DOHH2 (cell line): ENCODE measurements around the gene CETP.

Source experiments
- H3F3A ChIP-seq: fragments of 200-600 bp; sonication (generic), shearing (Covaris generic); 2 replicates; pipeline ENCODE4 v1.6.0; 2016; ENCODE audit warnings: antibody characterized with exemption, mild to moderate bottlenecking; ENCODE audit not compliant: control insufficient read depth, insufficient read depth
- H3K27ac ChIP-seq: fragments of 200-600 bp; sonication (generic); 2 replicates; pipeline ENCODE4 v1.5.1; 2014; ENCODE audit warnings: low read depth, mild to moderate bottlenecking, low read length, moderate library complexity
- H3K27me3 ChIP-seq: fragments of 200-600 bp; sonication (generic); 2 replicates; pipeline ENCODE4 v1.6.1; 2014; ENCODE audit warnings: mild to moderate bottlenecking, low read length, mixed read lengths; ENCODE audit not compliant: control insufficient read depth
- H3K36me3 ChIP-seq: fragments of 200-600 bp; sonication (generic); 2 replicates; pipeline ENCODE4 v1.6.1; 2014; ENCODE audit warnings: mild to moderate bottlenecking, low read length, moderate library complexity, mixed read lengths; ENCODE audit not compliant: control insufficient read depth
- H3K4me1 ChIP-seq: fragments of 200-600 bp; sonication (generic); 2 replicates; pipeline ENCODE4 v1.6.1; 2014; ENCODE audit warnings: mild to moderate bottlenecking, low read length, mixed read lengths; ENCODE audit not compliant: control insufficient read depth
- H3K4me2 ChIP-seq: fragments of 200-600 bp; sonication (generic); 2 replicates; pipeline ENCODE4 v1.6.0; 2014; ENCODE audit warnings: mild to moderate bottlenecking, low read length, moderate library complexity
- H3K4me3 ChIP-seq: fragments of 200-600 bp; sonication (generic); 2 replicates; pipeline ENCODE4 v1.5.1; 2014; ENCODE audit warnings: mild to moderate bottlenecking, low read length, mixed read lengths
- H3K79me2 ChIP-seq: fragments of 200-600 bp; sonication (generic); 2 replicates; pipeline ENCODE4 v1.6.1; 2014; ENCODE audit warnings: mild to moderate bottlenecking, low read length, mixed read lengths; ENCODE audit not compliant: control insufficient read depth
- H3K9me2 ChIP-seq: fragments of 200-600 bp; sonication (generic); replicated peaks from 2 replicates; pipeline ENCODE4 v1.6.1; 2014; ENCODE audit warnings: mild to moderate bottlenecking, low read length, mixed read lengths; ENCODE audit not compliant: control insufficient read depth
- H3K9me3 ChIP-seq: fragments of 200-600 bp; sonication (generic); 2 replicates; pipeline ENCODE4 v1.6.1; 2014; ENCODE audit warnings: antibody characterized with exemption, low read length, mixed read lengths; ENCODE audit not compliant: control insufficient read depth, insufficient read depth
- H4K20me1 ChIP-seq: fragments of 200-600 bp; sonication (generic); 2 replicates; pipeline ENCODE4 v1.6.0; 2014; ENCODE audit warnings: low read depth, mild to moderate bottlenecking, antibody characterized with exemption, low read length, moderate library complexity; ENCODE audit not compliant: control insufficient read depth, insufficient read depth
- EZH2phosphoT487 ChIP-seq: fragments of 200-600 bp; sonication (generic); IDR thresholded peaks from 2 replicates; pipeline ENCODE4 v1.6.1; 2017; ENCODE audit warnings: borderline replicate concordance, mild to moderate bottlenecking, antibody characterized with exemption, low read length, moderate library complexity, mixed read lengths
- TF ChIP-seq, protein P1 (sequence below): fragments of 200-600 bp; sonication (generic); IDR thresholded peaks from one replicate; pipeline ENCODE4 v1.5.1; 2014; ENCODE audit warnings: antibody characterized with exemption, mild to moderate bottlenecking, low read depth, low read length; ENCODE audit not compliant: poor library complexity, severe bottlenecking

CETP gene

DNA sequence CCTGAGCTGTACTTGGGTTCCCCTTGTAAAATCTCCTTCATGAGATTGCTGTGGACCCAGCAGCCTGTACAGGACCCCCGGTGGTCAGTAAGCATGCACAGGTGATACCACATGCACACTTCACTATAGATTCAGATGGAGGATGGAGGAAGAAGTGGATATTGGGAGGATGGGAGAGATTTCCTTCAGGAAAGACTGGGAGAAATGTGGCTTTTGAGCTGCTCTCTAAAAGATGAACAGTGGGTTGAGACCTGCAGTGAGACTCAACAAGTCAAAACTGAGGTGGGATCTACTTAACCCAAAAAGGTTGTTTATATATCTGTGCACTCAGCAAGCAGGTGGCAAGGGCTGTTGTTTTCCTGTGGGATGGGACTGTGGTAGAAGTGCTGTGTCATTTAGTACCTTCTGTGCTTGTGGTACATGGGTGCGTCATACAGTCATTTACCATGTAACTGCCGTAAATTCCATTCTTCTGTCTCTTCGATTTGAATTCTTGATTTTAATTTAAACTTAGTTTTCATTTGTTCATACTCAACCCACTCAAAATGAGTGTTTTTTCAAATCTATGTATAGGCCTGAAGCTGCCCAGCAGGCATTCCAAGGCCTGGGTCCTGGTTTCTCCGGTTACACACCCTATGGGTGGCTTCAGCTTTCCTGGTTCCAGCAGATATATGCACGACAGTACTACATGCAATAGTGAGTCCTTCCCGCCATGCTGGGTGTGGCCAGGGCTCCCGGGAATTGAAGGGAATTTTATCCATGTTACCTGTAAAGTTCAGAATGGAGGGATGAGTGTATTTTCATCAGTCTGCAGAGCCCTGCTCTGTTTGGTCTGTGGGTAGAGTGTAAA is 22.9 kb upstream of the CETP start:
- peaks cover 28% of the 10 kb centered on the region for H4K20me1 ChIP-seq
- H3K9me2 ChIP-seq: no peaks in the 10 kb centered on the region
- TF ChIP-seq, protein P1, sequence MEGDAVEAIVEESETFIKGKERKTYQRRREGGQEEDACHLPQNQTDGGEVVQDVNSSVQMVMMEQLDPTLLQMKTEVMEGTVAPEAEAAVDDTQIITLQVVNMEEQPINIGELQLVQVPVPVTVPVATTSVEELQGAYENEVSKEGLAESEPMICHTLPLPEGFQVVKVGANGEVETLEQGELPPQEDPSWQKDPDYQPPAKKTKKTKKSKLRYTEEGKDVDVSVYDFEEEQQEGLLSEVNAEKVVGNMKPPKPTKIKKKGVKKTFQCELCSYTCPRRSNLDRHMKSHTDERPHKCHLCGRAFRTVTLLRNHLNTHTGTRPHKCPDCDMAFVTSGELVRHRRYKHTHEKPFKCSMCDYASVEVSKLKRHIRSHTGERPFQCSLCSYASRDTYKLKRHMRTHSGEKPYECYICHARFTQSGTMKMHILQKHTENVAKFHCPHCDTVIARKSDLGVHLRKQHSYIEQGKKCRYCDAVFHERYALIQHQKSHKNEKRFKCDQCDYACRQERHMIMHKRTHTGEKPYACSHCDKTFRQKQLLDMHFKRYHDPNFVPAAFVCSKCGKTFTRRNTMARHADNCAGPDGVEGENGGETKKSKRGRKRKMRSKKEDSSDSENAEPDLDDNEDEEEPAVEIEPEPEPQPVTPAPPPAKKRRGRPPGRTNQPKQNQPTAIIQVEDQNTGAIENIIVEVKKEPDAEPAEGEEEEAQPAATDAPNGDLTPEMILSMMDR: no peak
- no peak for TF ChIP-seq EZH2phosphoT487
- H3K4me2 ChIP-seq: peak overlapping the region; percentile 49
- H3K27me3 ChIP-seq: no peaks in the 10 kb centered on the region
- peaks cover 65% of the 10 kb centered on the region for H3K79me2 ChIP-seq
- H3K4me1 ChIP-seq: peaks cover 91% of the 10 kb centered on the region
- no peaks in the 10 kb centered on the region for H3K9me3 ChIP-seq
- H3K36me3 ChIP-seq: peaks cover 99% of the 10 kb centered on the region
- peaks cover 31% of the 10 kb centered on the region for H3F3A ChIP-seq
- H3K27ac ChIP-seq: peak overlapping the region; percentile 18
- peak overlapping the region; percentile 16 for H3K4me3 ChIP-seq

DNA sequence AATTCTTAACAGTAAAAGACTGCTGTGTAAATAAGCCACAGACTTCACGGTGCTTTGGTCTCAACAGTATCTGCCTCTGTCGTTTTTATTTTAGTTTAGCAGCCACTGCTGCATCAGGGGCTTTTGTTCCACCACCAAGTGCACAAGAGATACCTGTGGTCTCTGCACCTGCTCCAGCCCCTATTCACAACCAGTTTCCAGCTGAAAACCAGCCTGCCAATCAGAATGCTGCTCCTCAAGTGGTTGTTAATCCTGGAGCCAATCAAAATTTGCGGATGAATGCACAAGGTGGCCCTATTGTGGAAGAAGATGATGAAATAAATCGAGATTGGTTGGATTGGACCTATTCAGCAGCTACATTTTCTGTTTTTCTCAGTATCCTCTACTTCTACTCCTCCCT is 21.9 kb upstream of the CETP start:
- Histone ChIP-seq H3K9me2 (no peaks in the 10 kb centered on the region), H4K20me1 (peaks cover 21% of the 10 kb centered on the region), H3K4me1 (peaks cover 83% of the 10 kb centered on the region), H3K79me2 (peaks cover 56% of the 10 kb centered on the region), H3K36me3 (peaks cover 99% of the 10 kb centered on the region), H3K27me3 (no peaks in the 10 kb centered on the region), H3K27ac (peak overlapping the region; percentile 18; the same call in 1 of the 2 replicates), H3K4me2 (peak overlapping the region; percentile 49), H3K4me3 (peak overlapping the region; percentile 17; the same call in 1 of the 2 replicates), H3F3A (peaks cover 33% of the 10 kb centered on the region), H3K9me3 (no peaks in the 10 kb centered on the region)
- no peak for TF ChIP-seq EZH2phosphoT487
- TF ChIP-seq, protein P1: no peak

DNA sequence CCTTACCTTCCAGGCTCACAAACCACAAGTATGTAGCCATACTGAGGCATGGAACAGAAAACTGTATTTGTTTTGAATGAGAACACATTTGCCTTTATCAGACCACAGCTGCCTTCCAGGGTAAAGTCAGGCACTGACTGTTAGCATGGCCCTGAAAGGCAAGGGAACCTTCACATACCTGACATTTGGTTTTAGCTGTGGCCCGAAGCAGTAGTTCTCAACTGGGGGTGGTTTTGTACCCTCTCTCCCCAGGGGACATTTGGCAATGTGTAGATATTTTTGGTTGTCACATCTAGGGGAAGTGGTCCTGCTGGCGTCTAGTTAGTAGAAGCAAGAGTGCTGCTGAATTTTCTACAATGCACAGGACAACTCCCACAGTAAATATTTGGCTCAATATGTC is 20.7 kb upstream of the CETP start:
- H3K4me1 ChIP-seq: peaks cover 70% of the 10 kb centered on the region
- peak overlapping the region; percentile 50 for H3K4me2 ChIP-seq
- H3F3A ChIP-seq: peaks cover 31% of the 10 kb centered on the region
- peak overlapping the region; percentile 14; the same call in 1 of the 2 replicates for H3K4me3 ChIP-seq
- no peaks in the 10 kb centered on the region for H3K9me3 ChIP-seq
- no peak for TF ChIP-seq EZH2phosphoT487
- TF ChIP-seq, protein P1: no peak
- peak overlapping the region; percentile 23 for H3K27ac ChIP-seq
- H3K9me2 ChIP-seq: no peaks in the 10 kb centered on the region
- H4K20me1 ChIP-seq: peaks cover 12% of the 10 kb centered on the region
- peaks cover 43% of the 10 kb centered on the region for H3K79me2 ChIP-seq
- H3K27me3 ChIP-seq: no peaks in the 10 kb centered on the region
- peaks cover 93% of the 10 kb centered on the region for H3K36me3 ChIP-seq
